Trophoblast cell (in vitro differentiated cells and primary cell): ENCODE data around the gene SHCBP1L.
A peak's percentile ranks its signal among the peaks of the same experiment; 100 is the strongest.

Experiments
- DNase-seq, 2 donors: peaks; one replicate each; pipeline ENCODE4 v3.0.0-alpha.2; 2016
- H2AFZ ChIP-seq: 2 replicates; pipeline ENCODE4 v1.6.1; 2013; ENCODE audit warnings: low read length, moderate library complexity, mild to moderate bottlenecking; ENCODE audit not compliant: insufficient read depth, poor library complexity
- H2AK5ac ChIP-seq: 2 replicates; pipeline ENCODE4 v1.6.1; 2013; ENCODE audit warnings: mild to moderate bottlenecking, low read length
- H2BK120ac ChIP-seq: 2 replicates; pipeline ENCODE4 v1.6.1; 2013; ENCODE audit warnings: low read length, mild to moderate bottlenecking, moderate library complexity; ENCODE audit not compliant: insufficient read depth, poor library complexity
- H2BK12ac ChIP-seq: 2 replicates; pipeline ENCODE4 v1.6.1; 2013; ENCODE audit warnings: mild to moderate bottlenecking, low read length, moderate library complexity
- H2BK5ac ChIP-seq: 2 replicates; pipeline ENCODE4 v1.6.1; 2013; ENCODE audit warnings: low read length, low read depth, moderate library complexity, mild to moderate bottlenecking; ENCODE audit not compliant: poor library complexity
- H3K14ac ChIP-seq: 2 replicates; pipeline ENCODE4 v1.6.1; 2013; ENCODE audit warnings: mild to moderate bottlenecking, low read length
- H3K18ac ChIP-seq: 2 replicates; pipeline ENCODE4 v1.6.1; 2013; ENCODE audit warnings: mild to moderate bottlenecking, low read length
- H3K23ac ChIP-seq: 2 replicates; pipeline ENCODE4 v1.6.1; 2013; ENCODE audit warnings: low read length
- H3K27ac ChIP-seq: 2 replicates; pipeline ENCODE4 v1.5.1; 2013; ENCODE audit warnings: low read depth, mild to moderate bottlenecking, inconsistent platforms, low read length, moderate library complexity
- H3K27me3 ChIP-seq: 2 replicates; pipeline ENCODE4 v1.6.1; 2013; ENCODE audit warnings: inconsistent platforms, mild to moderate bottlenecking, low read length, moderate library complexity; ENCODE audit not compliant: insufficient read depth
- H3K36me3 ChIP-seq, 2 experiments: 1 replicate in 1 of 2; 2 replicates in 1 of 2; pipeline ENCODE4 v1.6.1; 2013; ENCODE audit warnings: low read length in 2 of 2, mild to moderate bottlenecking in 2 of 2, moderate library complexity in 1 of 2; ENCODE audit not compliant: insufficient read depth in 2 of 2, control insufficient read depth in 1 of 2
- H3K4ac ChIP-seq: 2 replicates; pipeline ENCODE4 v1.6.1; 2013; ENCODE audit warnings: low read depth, mild to moderate bottlenecking, low read length, moderate library complexity
- H3K4me1 ChIP-seq, 2 experiments: 1 replicate in 1 of 2; 2 replicates in 1 of 2; pipeline ENCODE4 v1.6.1; 2013; ENCODE audit warnings: low read length in 2 of 2, mild to moderate bottlenecking in 2 of 2, moderate library complexity in 1 of 2; ENCODE audit not compliant: insufficient read depth in 2 of 2, control insufficient read depth in 1 of 2
- H3K4me2 ChIP-seq: 2 replicates; pipeline ENCODE4 v1.6.1; 2013; ENCODE audit warnings: inconsistent platforms, mild to moderate bottlenecking, low read length, moderate library complexity
- H3K4me3 ChIP-seq: 2 replicates; pipeline ENCODE4 v1.5.1; 2013; ENCODE audit warnings: mild to moderate bottlenecking, low read depth, low read length, inconsistent platforms
- H3K79me1 ChIP-seq: one replicate; pipeline ENCODE4 v1.6.1; 2013; ENCODE audit warnings: low read length
- H3K79me2 ChIP-seq: 2 replicates; pipeline ENCODE4 v1.6.1; 2013; ENCODE audit warnings: low read length, mild to moderate bottlenecking; ENCODE audit not compliant: control insufficient read depth, insufficient read depth, poor library complexity
- H3K9ac ChIP-seq: 2 replicates; pipeline ENCODE4 v1.6.1; 2013; ENCODE audit warnings: mild to moderate bottlenecking, low read length
- H3K9me3 ChIP-seq: 2 replicates; pipeline ENCODE4 v1.6.1; 2013; ENCODE audit warnings: low read depth, mild to moderate bottlenecking, control low read depth, inconsistent platforms, low read length; ENCODE audit not compliant: insufficient read depth
- H4K12ac ChIP-seq: 2 replicates; pipeline ENCODE4 v1.6.1; 2013; ENCODE audit warnings: low read depth, mild to moderate bottlenecking, low read length, moderate library complexity
- H4K8ac ChIP-seq: 2 replicates; pipeline ENCODE4 v1.6.1; 2013; ENCODE audit warnings: low read depth, mild to moderate bottlenecking, low read length, moderate library complexity
- H4K91ac ChIP-seq: one replicate; pipeline ENCODE4 v1.6.1; 2013; ENCODE audit warnings: low read depth, mild to moderate bottlenecking, low read length, moderate library complexity
- WGBS: extraction: QIAGEN DNeasy Blood & Tissue Kit; methylation state at CpG from one replicate; pipeline ENCODE4 v1.1.7; 2013; ENCODE audit warnings: missing lambda C conversion rate; ENCODE audit not compliant: insufficient read length, insufficient coverage; ENCODE audit errors: extremely low coverage; 5-methylcytosine and 5-hydroxymethylcytosine counted together

SHCBP1L gene

DNA sequence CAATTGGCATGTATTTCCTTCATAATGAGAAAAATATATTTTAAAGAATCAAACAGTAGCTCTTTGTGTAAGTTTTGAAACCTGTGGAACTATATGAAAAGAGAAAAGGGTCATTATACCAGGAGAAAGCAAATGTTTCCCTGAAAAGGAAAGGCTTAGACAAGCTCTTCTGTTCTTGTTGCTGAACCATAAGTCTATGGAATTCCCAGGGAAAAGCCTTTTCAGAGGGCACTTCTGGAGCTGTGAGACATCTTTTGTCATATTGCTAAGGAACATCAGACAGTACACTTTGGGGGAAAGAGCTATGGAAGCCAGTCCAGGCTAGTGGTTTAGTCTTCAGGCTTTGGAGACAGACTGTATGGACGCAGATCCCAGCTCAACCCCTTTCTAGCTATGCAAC, 12.1 kb upstream of the SHCBP1L start:
- Histone ChIP-seq H2BK5ac (no peak overlapping the region), H4K8ac (no peak overlapping the region), H3K4ac (no peak overlapping the region), H3K9me3 (no peaks in the 10 kb centered on the region), H4K12ac (no peak overlapping the region), H3K79me1 (no peaks in the 10 kb centered on the region), H3K18ac (no peak overlapping the region), H4K91ac (no peak overlapping the region), H3K14ac (no peak overlapping the region), H2BK12ac (no peak overlapping the region), H3K36me3 (no peaks in the 10 kb centered on the region), H2AFZ (no peak overlapping the region), H3K4me3 (no peak overlapping the region), H2BK120ac (no peak overlapping the region), H3K9ac (no peak overlapping the region), H3K27me3 (no peaks in the 10 kb centered on the region), H3K79me2 (no peaks in the 10 kb centered on the region), H3K4me2 (no peak overlapping the region), H2AK5ac (no peak overlapping the region), H3K27ac (no peak overlapping the region), H3K23ac (no peak overlapping the region), H3K4me1 (peaks cover 0 to 2% of the 10 kb centered on the region in 2 experiments)
- no CpG with 5 or more reads among the region's 1 CpG for WGBS
- no peak for DNase-seq

DNA sequence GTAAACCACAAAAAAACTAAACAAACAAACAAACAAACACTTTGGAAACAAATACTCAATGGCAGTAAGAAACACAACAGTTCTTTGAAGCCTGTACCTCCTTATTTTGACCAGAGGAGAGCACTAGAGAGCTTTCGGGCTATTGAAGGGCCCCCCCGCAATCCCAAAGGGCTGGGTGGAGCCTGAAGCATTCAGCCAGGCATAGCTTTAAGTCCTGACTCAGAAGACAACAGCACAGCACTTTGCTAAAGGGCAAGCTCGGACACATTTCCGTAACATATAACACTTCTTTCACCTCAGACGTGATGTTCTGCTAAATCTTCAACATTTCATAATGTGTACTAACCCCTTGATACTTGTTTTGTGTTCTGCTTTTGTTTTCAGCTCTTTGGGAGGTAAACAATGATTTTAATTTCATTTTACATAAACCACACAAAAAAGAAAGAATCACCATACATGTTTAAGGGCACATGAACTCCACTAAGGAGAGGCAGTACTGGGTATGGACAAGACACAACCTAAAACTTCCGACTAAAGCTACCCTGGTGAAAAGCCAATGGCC, 9.7 kb upstream of the SHCBP1L start:
- H2AFZ ChIP-seq, result no peak overlapping the region
- no peak overlapping the region for H3K23ac ChIP-seq
- H3K4me1 ChIP-seq, result no peaks in the 10 kb centered on the region
- peak overlapping the region; percentile 22 for H3K4me2 ChIP-seq
- DNase-seq, result peak; percentile 85 to 91
- H4K12ac ChIP-seq, result no peak overlapping the region
- no peaks in the 10 kb centered on the region for H3K79me1 ChIP-seq
- H2BK120ac ChIP-seq, result no peak overlapping the region
- H3K79me2 ChIP-seq, result no peaks in the 10 kb centered on the region
- no peaks in the 10 kb centered on the region for H3K36me3 ChIP-seq
- no peak overlapping the region for H3K27ac ChIP-seq
- no peak overlapping the region for H3K4ac ChIP-seq
- H3K9me3 ChIP-seq, result no peaks in the 10 kb centered on the region
- no CpG with 5 or more reads among the region's 6 CpGs for WGBS
- no peak overlapping the region for H3K4me3 ChIP-seq
- no peak overlapping the region for H2BK5ac ChIP-seq
- H4K8ac ChIP-seq, result no peak overlapping the region
- H4K91ac ChIP-seq, result no peak overlapping the region
- no peak overlapping the region for H3K14ac ChIP-seq
- no peaks in the 10 kb centered on the region for H3K27me3 ChIP-seq
- no peak overlapping the region for H2AK5ac ChIP-seq
- peak overlapping the region; percentile 67 for H2BK12ac ChIP-seq
- no peak overlapping the region for H3K18ac ChIP-seq
- H3K9ac ChIP-seq, result no peak overlapping the region

DNA sequence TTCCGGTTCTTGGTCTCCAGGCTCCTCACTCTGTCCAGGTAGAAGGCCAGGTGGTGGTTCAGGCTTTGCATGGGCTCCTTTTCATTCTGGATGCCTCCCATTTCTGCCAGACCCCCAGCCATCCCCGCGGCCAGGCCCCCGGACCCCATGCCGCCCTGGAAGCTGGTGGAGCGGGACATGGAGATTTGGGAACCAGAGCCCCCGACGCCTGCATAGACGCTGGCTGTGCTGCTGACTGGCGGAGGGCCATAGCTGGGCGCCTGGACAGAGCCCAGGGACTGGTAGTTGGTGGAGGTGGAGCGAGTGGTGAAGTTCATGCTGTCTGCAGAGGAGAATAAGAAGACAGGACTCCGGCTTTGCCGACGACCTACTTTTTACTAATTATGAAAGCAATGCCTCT, 7.1 kb upstream of the SHCBP1L start:
- H4K8ac ChIP-seq, result no peak overlapping the region
- H3K4me3 ChIP-seq, result no peak overlapping the region
- no peak overlapping the region for H4K12ac ChIP-seq
- H3K79me2 ChIP-seq, result no peaks in the 10 kb centered on the region
- H3K4me2 ChIP-seq, result no peak overlapping the region
- no peaks in the 10 kb centered on the region for H3K9me3 ChIP-seq
- no peak overlapping the region for H3K4ac ChIP-seq
- H3K23ac ChIP-seq, result no peak overlapping the region
- no peaks in the 10 kb centered on the region for H3K36me3 ChIP-seq
- H3K4me1 ChIP-seq, result no peaks in the 10 kb centered on the region
- no peak overlapping the region for H3K9ac ChIP-seq
- no peak for DNase-seq
- WGBS, result no CpG with 5 or more reads among the region's 15 CpGs
- no peak overlapping the region for H2BK120ac ChIP-seq
- H3K27me3 ChIP-seq, result no peaks in the 10 kb centered on the region
- no peak overlapping the region for H2AFZ ChIP-seq
- H2BK12ac ChIP-seq, result no peak overlapping the region
- no peak overlapping the region for H2BK5ac ChIP-seq
- no peak overlapping the region for H3K14ac ChIP-seq
- no peak overlapping the region for H4K91ac ChIP-seq
- H3K79me1 ChIP-seq, result no peaks in the 10 kb centered on the region
- H2AK5ac ChIP-seq, result no peak overlapping the region
- no peak overlapping the region for H3K18ac ChIP-seq
- no peak overlapping the region for H3K27ac ChIP-seq

DNA sequence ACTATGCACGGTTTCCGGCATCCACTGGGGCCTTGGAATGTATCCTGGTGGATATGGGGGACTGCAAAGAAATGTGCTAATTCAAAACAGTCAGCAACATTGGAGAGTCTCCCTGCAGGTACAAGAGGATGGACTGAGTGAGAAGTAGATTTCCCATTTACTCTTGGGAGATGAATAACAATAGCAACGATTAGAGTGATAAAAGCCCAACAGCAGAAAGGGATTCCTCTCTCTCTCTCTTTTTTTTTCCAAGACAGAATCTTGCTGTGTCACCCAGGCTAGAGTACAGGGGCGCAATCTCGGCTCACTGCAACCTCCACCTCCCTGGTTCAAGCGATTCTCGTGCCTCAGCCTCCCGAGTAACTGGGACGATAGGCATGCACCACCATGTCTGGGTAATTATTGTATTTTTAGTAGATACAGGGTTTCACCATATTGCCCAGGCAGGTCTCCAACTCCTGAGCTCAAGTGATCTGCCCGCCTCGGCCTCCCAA, 5.0 kb upstream of the SHCBP1L start:
- H3K36me3 ChIP-seq, result no peaks in the 10 kb centered on the region
- no peak overlapping the region for H3K9ac ChIP-seq

More for the DNA sequence above, 5.0 kb upstream of the SHCBP1L start:
- no peaks in the 10 kb centered on the region for H3K79me2 ChIP-seq
- H3K4me3 ChIP-seq, result no peak overlapping the region
- H2AFZ ChIP-seq, result no peak overlapping the region
- H3K4me2 ChIP-seq, result no peak overlapping the region
- no peaks in the 10 kb centered on the region for H3K9me3 ChIP-seq
- H3K4me1 ChIP-seq, result no peaks in the 10 kb centered on the region
- H2AK5ac ChIP-seq, result no peak overlapping the region
- H4K8ac ChIP-seq, result no peak overlapping the region
- no peak overlapping the region for H4K91ac ChIP-seq
- no peak overlapping the region for H4K12ac ChIP-seq
- no peaks in the 10 kb centered on the region for H3K27me3 ChIP-seq
- no peak overlapping the region for H3K27ac ChIP-seq
- H2BK12ac ChIP-seq, result no peak overlapping the region
- no peaks in the 10 kb centered on the region for H3K79me1 ChIP-seq
- no peak overlapping the region for H2BK5ac ChIP-seq
- H3K4ac ChIP-seq, result no peak overlapping the region
- DNase-seq, result no peak
- no peak overlapping the region for H3K18ac ChIP-seq
- WGBS, result no CpG with 5 or more reads among the region's 11 CpGs
- H3K14ac ChIP-seq, result no peak overlapping the region
- H2BK120ac ChIP-seq, result no peak overlapping the region
- H3K23ac ChIP-seq, result no peak overlapping the region
